IMR-90 (cell line): ENCODE measurements around the gene ADGRF1. TPM values are rescaled to one million over a fixed set of nuclear protein-coding genes. Genes with fewer than 3 reads are reported as not detected.

Source experiments
- ATAC-seq: fragments of 200-7000 bp; cut with Tn5 transposase; 2 replicates; pipeline ENCODE4 v1.9.1; 2020; ENCODE audit warnings: low read depth, mild to moderate bottlenecking, moderate library complexity
- BruUV-seq: library from RNA; stranded (reverse); fragments of 400-500 nt; replicated peaks from 2 replicates; lab custom pipeline; 2021; lab: Mats Ljungman, UMichigan
- CTCF ChIA-PET: fragments of 300-600 bp; formaldehyde crosslinking; extraction: SDS; loops from one replicate; lab custom pipeline; 2021; ENCODE audit warnings: antibody characterized with exemption; lab: Yijun Ruan, JAX
- POLR2A ChIA-PET: fragments of 300-600 bp; sonication (Branson Sonifier 250); formaldehyde crosslinking; loops from one replicate; lab custom pipeline; 2022; ENCODE audit warnings: antibody characterized with exemption; ENCODE audit not compliant: unreplicated experiment; lab: Charles Lee
- DNase-seq: peaks from one replicate; pipeline ENCODE4 v3.0.0; 2013
- H2AFZ ChIP-seq: replicated peaks from 2 replicates; pipeline ENCODE3; 2013; ENCODE audit warnings: low read length, mild to moderate bottlenecking; ENCODE audit not compliant: poor library complexity
- H2AK5ac ChIP-seq: 2 replicates; pipeline ENCODE4 v1.6.1; 2013; ENCODE audit warnings: low read depth, low read length, inconsistent platforms
- H2AK9ac ChIP-seq: replicated peaks from 2 replicates; pipeline ENCODE3; 2013; ENCODE audit warnings: mild to moderate bottlenecking, low read depth, low read length, moderate library complexity; ENCODE audit not compliant: poor library complexity
- H2BK120ac ChIP-seq: 2 replicates; pipeline ENCODE4 v1.6.1; 2013; ENCODE audit warnings: low read depth, low read length, inconsistent platforms
- H2BK15ac ChIP-seq: 3 replicates; pipeline ENCODE4 v1.6.1; 2013; ENCODE audit warnings: low read depth, low read length, inconsistent platforms
- H2BK20ac ChIP-seq: 2 replicates; pipeline ENCODE4 v1.6.1; 2013; ENCODE audit warnings: low read depth, mild to moderate bottlenecking, inconsistent platforms, low read length, moderate library complexity
- H2BK5ac ChIP-seq: 2 replicates; pipeline ENCODE4 v1.6.1; 2013; ENCODE audit warnings: mild to moderate bottlenecking, low read depth, low read length, inconsistent platforms; ENCODE audit not compliant: poor library complexity, severe bottlenecking
- H3K14ac ChIP-seq: replicated peaks from 2 replicates; pipeline ENCODE4 v1.6.1; 2013; ENCODE audit warnings: low read depth, low read length, inconsistent platforms
- H3K18ac ChIP-seq: 2 replicates; pipeline ENCODE4 v1.6.1; 2013; ENCODE audit warnings: low read depth, low read length, control low read depth
- H3K23ac ChIP-seq: 2 replicates; pipeline ENCODE4 v1.6.1; 2013; ENCODE audit warnings: low read depth, low read length, inconsistent platforms
- H3K27ac ChIP-seq: 2 replicates; pipeline ENCODE4 v1.5.1; 2013; ENCODE audit warnings: mild to moderate bottlenecking, control low read depth, low read length; ENCODE audit not compliant: insufficient read depth
- H3K27me3 ChIP-seq: 2 replicates; pipeline ENCODE4 v1.6.1; 2013; ENCODE audit warnings: low read length; ENCODE audit not compliant: control insufficient read depth, insufficient read depth
- H3K36me3 ChIP-seq: 2 replicates; pipeline ENCODE4 v1.6.1; 2013; ENCODE audit warnings: low read length, mixed read lengths; ENCODE audit not compliant: control insufficient read depth, insufficient read depth
- H3K4ac ChIP-seq: 2 replicates; pipeline ENCODE4 v1.6.1; 2013; ENCODE audit warnings: low read depth, low read length, inconsistent platforms
- H3K4me1 ChIP-seq: 2 replicates; pipeline ENCODE4 v1.6.1; 2013; ENCODE audit warnings: low read length, mixed read lengths; ENCODE audit not compliant: control insufficient read depth, insufficient read depth
- H3K4me2 ChIP-seq: 2 replicates; pipeline ENCODE4 v1.6.1; 2013; ENCODE audit warnings: low read depth, mild to moderate bottlenecking, control low read depth, low read length, moderate library complexity
- H3K4me3 ChIP-seq: 2 replicates; pipeline ENCODE4 v1.5.1; 2013; ENCODE audit warnings: low read depth, mild to moderate bottlenecking, control low read depth, low read length, moderate library complexity; ENCODE audit not compliant: insufficient read depth
- H3K56ac ChIP-seq: 2 replicates; pipeline ENCODE4 v1.6.1; 2013; ENCODE audit warnings: low read length, inconsistent platforms; ENCODE audit not compliant: insufficient read depth; ENCODE audit errors: extremely low read depth
- H3K79me1 ChIP-seq, 2 experiments: 2 replicates each; pipeline ENCODE4 v1.6.1; 2013; ENCODE audit warnings: low read length in 2 of 2, inconsistent platforms in 1 of 2, low read depth in 1 of 2
- H3K9ac ChIP-seq: 2 replicates; pipeline ENCODE4 v1.6.1; 2013; ENCODE audit warnings: low read depth, low read length, control low read depth
- H3K9me1 ChIP-seq: 2 replicates; pipeline ENCODE4 v1.6.1; 2013; ENCODE audit warnings: low read length, inconsistent platforms; ENCODE audit not compliant: insufficient read depth
- H3K9me3 ChIP-seq: 2 replicates; pipeline ENCODE4 v1.6.1; 2013; ENCODE audit warnings: low read length; ENCODE audit not compliant: control insufficient read depth, insufficient read depth
- H4K20me1 ChIP-seq: 2 replicates; pipeline ENCODE4 v1.6.1; 2013; ENCODE audit warnings: low read length, inconsistent platforms; ENCODE audit not compliant: insufficient read depth
- H4K5ac ChIP-seq: 2 replicates; pipeline ENCODE4 v1.6.1; 2013; ENCODE audit warnings: mild to moderate bottlenecking, low read depth, low read length, control low read depth
- H4K8ac ChIP-seq, 2 experiments: 2 replicates each; pipeline ENCODE4 v1.6.1; 2013; ENCODE audit warnings: low read depth in 2 of 2, low read length in 2 of 2, control low read depth in 1 of 2, inconsistent platforms in 1 of 2
- H4K91ac ChIP-seq: 2 replicates; pipeline ENCODE4 v1.6.1; 2013; ENCODE audit warnings: low read depth, low read length, inconsistent platforms; ENCODE audit not compliant: insufficient read depth
- BHLHE40 ChIP-seq: fragments of 150-350 bp; IDR thresholded peaks from 2 replicates; pipeline ENCODE4 v1.6.1; 2016; ENCODE audit warnings: mild to moderate bottlenecking, low read depth, low read length
- CEBPB ChIP-seq: IDR thresholded peaks from 2 replicates; pipeline ENCODE4 v1.6.1; 2012; ENCODE audit warnings: low read depth, low read length, improper control_type of control experiment
- CHD1 ChIP-seq: IDR thresholded peaks from 2 replicates; pipeline ENCODE4 v1.6.1; 2012; ENCODE audit warnings: low read depth, low read length, improper control_type of control experiment
- CTCF ChIP-seq: conservative IDR thresholded peaks from 2 replicates; pipeline ENCODE4 v1.5.1; 2012; ENCODE audit warnings: mild to moderate bottlenecking, low read depth, low read length, improper control_type of control experiment
- ELK1 ChIP-seq: fragments of 150-350 bp; IDR thresholded peaks from 2 replicates; pipeline ENCODE4 v1.6.1; 2016; ENCODE audit warnings: low read depth, mild to moderate bottlenecking, low read length, moderate library complexity, borderline replicate concordance
- FOS ChIP-seq: fragments of 150-350 bp; IDR thresholded peaks from 2 replicates; pipeline ENCODE4 v1.6.1; 2016; ENCODE audit warnings: low read depth, low read length
- MAFK ChIP-seq: IDR thresholded peaks from 2 replicates; pipeline ENCODE4 v1.6.1; 2012; ENCODE audit warnings: low read depth, low read length, improper control_type of control experiment
- MAZ ChIP-seq: IDR thresholded peaks from 2 replicates; pipeline ENCODE4 v1.6.1; 2012; ENCODE audit warnings: low read depth, mild to moderate bottlenecking, low read length, improper control_type of control experiment, moderate library complexity, borderline replicate concordance
- MXI1 ChIP-seq: IDR thresholded peaks from 2 replicates; pipeline ENCODE4 v1.6.1; 2012; ENCODE audit warnings: low read depth, mild to moderate bottlenecking, low read length, moderate library complexity, borderline replicate concordance
- NFE2L2 ChIP-seq: fragments of 150-350 bp; IDR thresholded peaks from 2 replicates; pipeline ENCODE4 v1.6.1; 2016; ENCODE audit warnings: low read depth, mild to moderate bottlenecking, low read length
- POLR2A ChIP-seq: IDR thresholded peaks from 2 replicates; pipeline ENCODE4 v1.6.1; 2012; ENCODE audit warnings: mild to moderate bottlenecking, low read depth, low read length
- RAD21 ChIP-seq: IDR thresholded peaks from 2 replicates; pipeline ENCODE4 v1.6.1; 2012; ENCODE audit warnings: low read length, improper control_type of control experiment
- RCOR1 ChIP-seq: IDR thresholded peaks from 2 replicates; pipeline ENCODE4 v1.6.1; 2012; ENCODE audit warnings: mild to moderate bottlenecking, low read length, improper control_type of control experiment; ENCODE audit not compliant: insufficient replicate concordance
- RFX5 ChIP-seq: IDR thresholded peaks from 2 replicates; pipeline ENCODE4 v1.8.0; 2012; ENCODE audit warnings: low read depth, mild to moderate bottlenecking, low read length, moderate library complexity
- SMC3 ChIP-seq: fragments of 150-350 bp; IDR thresholded peaks from 2 replicates; pipeline ENCODE4 v1.6.1; 2016; ENCODE audit warnings: low read depth, mild to moderate bottlenecking, antibody characterized with exemption, low read length, moderate library complexity
- WGBS, 2 experiments: methylation state at CpG; one replicate each; pipeline versions ENCODE4 v1.1.5 to v1.1.7; 2013; ENCODE audit warnings: missing lambda C conversion rate in 2 of 2; ENCODE audit not compliant: insufficient read length in 1 of 2; ENCODE audit errors: extremely low coverage in 2 of 2; 5-methylcytosine and 5-hydroxymethylcytosine counted together
- dilution Hi-C: fragments of 300-500 bp; cut with HindIII; formaldehyde crosslinking; loops from one replicate; pipeline ENCODE4 v1.14.3; 2018; ENCODE audit warnings: low sequenced_read_pairs; ENCODE audit not compliant: unreplicated experiment
- in situ Hi-C: fragments of 300-500 bp; cut with MboI; formaldehyde crosslinking; loops from 3 replicates; pipeline ENCODE4 v1.14.3; 2019; ENCODE audit warnings: low sequenced_read_pairs, inconsistent platforms, mixed read lengths
- intact Hi-C: fragments of 100-400 bp; cut with micrococcal nuclease; formaldehyde crosslinking; loops from 2 replicates; pipeline ENCODE4 v1.10.0; 2022
- polyA plus RNA-seq, 3 experiments: library from polyadenylated mRNA; depleted of rRNA; stranded (reverse); fragments of >200 nt; gene quantifications; 2 replicates each; pipeline ENCODE4 v1.2.3, GENCODE V29; 2012; ENCODE audit warnings: low replicate concordance in 1 of 3
- total RNA-seq: library from RNA; depleted of rRNA; stranded (reverse); fragments of >200 nt; gene quantifications from 2 replicates; pipeline ENCODE4 v1.2.3, GENCODE V29; 2012
- TF ChIP-seq, protein P1 (sequence below): fragments of 150-350 bp; IDR thresholded peaks from 2 replicates; pipeline ENCODE4 v1.6.1; 2017; ENCODE audit warnings: mild to moderate bottlenecking, antibody characterized with exemption, low read length, low read depth

ADGRF1 gene
- total and polyA plus RNA-seq, 2 of the 4 experiments (the other 2 are of a cell fraction): not detected

GRCh38 chr6:47041741-47042140, 391 bp downstream of the ADGRF1 start:
- no peaks in the 10 kb centered on the region for H3K36me3 ChIP-seq
- ChIA-PET CTCF (no interaction called here), POLR2A (no interaction called here)
- H3K4me3 ChIP-seq: no peak overlapping the region
- H4K91ac ChIP-seq: no peak overlapping the region
- H4K20me1 ChIP-seq: no peaks in the 10 kb centered on the region
- no peak overlapping the region for H4K5ac ChIP-seq
- no peaks in the 10 kb centered on the region; the same call in none of the 2 replicates for H3K27me3 ChIP-seq
- no peak overlapping the region for H2AFZ ChIP-seq
- no peak overlapping the region for H3K9ac ChIP-seq
- intact Hi-C loops (no loop called here), in situ Hi-C loops (loop anchor here (10.0 kb wide), 1 partner anchor 197 kb away; no protein-coding TSS in a partner anchor), dilution Hi-C loops (no loop called here)
- H3K9me3 ChIP-seq: no peaks in the 10 kb centered on the region
- H4K8ac ChIP-seq: no peak overlapping the region
- H3K27ac ChIP-seq: no peak overlapping the region
- TF ChIP-seq POLR2A (no peak), NFE2L2 (no peak), CTCF (no peak), MXI1 (no peak), RAD21 (no peak), BHLHE40 (no peak), RFX5 (no peak), MAZ (no peak), RCOR1 (no peak), FOS (no peak), ELK1 (no peak), MAFK (no peak), CHD1 (no peak), CEBPB (no peak), SMC3 (no peak)
- TF ChIP-seq, protein P1, sequence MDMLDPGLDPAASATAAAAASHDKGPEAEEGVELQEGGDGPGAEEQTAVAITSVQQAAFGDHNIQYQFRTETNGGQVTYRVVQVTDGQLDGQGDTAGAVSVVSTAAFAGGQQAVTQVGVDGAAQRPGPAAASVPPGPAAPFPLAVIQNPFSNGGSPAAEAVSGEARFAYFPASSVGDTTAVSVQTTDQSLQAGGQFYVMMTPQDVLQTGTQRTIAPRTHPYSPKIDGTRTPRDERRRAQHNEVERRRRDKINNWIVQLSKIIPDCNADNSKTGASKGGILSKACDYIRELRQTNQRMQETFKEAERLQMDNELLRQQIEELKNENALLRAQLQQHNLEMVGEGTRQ: no peak
- H2AK5ac ChIP-seq: no peak overlapping the region
- H3K18ac ChIP-seq: no peak overlapping the region
- H2BK120ac ChIP-seq: no peak overlapping the region
- H3K4ac ChIP-seq: no peak overlapping the region
- H2BK5ac ChIP-seq: no peak overlapping the region
- H3K56ac ChIP-seq: no peak overlapping the region
- H2BK15ac ChIP-seq: no peak overlapping the region
- ATAC-seq (no peak), DNase-seq (no peak)
- H3K9me1 ChIP-seq: no peaks in the 10 kb centered on the region
- H2BK20ac ChIP-seq: no peak overlapping the region
- no peaks in the 10 kb centered on the region for H3K4me1 ChIP-seq
- H3K4me2 ChIP-seq: no peak overlapping the region
- H3K79me1 ChIP-seq: no peaks in the 10 kb centered on the region
- H3K14ac ChIP-seq: no peak overlapping the region
- H3K23ac ChIP-seq: no peak overlapping the region
- no peak overlapping the region for H2AK9ac ChIP-seq
- no TSS peak for BruUV-seq
- WGBS, 2 experiments: no CpG with 5 or more reads among the region's 2 CpGs
